OCI-LY1 (cell line): Measurements from ENCODE around the gene NECTIN1.

Source experiments
- EZH2 ChIP-seq: fragments of 200-600 bp; sonication (generic), shearing (Covaris generic); IDR thresholded peaks from 2 replicates; pipeline ENCODE4 v1.8.0; 2017; ENCODE audit warnings: borderline replicate concordance, mixed run types, mild to moderate bottlenecking, antibody characterized with exemption, low read length, moderate library complexity, mixed read lengths
- TF ChIP-seq, protein P1 (sequence below): fragments of 200-600 bp; sonication (generic), shearing (Covaris generic); IDR thresholded peaks from 2 replicates; pipeline ENCODE4 v1.5.1; 2017; ENCODE audit warnings: mild to moderate bottlenecking, antibody characterized with exemption, low read length, moderate library complexity, mixed read lengths

GRCh38 chr11:119616586-119617339, 112.2 kb downstream of the NECTIN1 start:
- TF ChIP-seq, protein P1, sequence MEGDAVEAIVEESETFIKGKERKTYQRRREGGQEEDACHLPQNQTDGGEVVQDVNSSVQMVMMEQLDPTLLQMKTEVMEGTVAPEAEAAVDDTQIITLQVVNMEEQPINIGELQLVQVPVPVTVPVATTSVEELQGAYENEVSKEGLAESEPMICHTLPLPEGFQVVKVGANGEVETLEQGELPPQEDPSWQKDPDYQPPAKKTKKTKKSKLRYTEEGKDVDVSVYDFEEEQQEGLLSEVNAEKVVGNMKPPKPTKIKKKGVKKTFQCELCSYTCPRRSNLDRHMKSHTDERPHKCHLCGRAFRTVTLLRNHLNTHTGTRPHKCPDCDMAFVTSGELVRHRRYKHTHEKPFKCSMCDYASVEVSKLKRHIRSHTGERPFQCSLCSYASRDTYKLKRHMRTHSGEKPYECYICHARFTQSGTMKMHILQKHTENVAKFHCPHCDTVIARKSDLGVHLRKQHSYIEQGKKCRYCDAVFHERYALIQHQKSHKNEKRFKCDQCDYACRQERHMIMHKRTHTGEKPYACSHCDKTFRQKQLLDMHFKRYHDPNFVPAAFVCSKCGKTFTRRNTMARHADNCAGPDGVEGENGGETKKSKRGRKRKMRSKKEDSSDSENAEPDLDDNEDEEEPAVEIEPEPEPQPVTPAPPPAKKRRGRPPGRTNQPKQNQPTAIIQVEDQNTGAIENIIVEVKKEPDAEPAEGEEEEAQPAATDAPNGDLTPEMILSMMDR, result no peak
- no peak for TF ChIP-seq EZH2
